GM23338 (cell line): ENCODE results near the gene PTPN7. TPM values are rescaled to one million over a fixed set of nuclear protein-coding genes. Genes with fewer than 3 reads are reported as not detected.

Source experiments
- ATAC-seq: fragments of 200-7000 bp; cut with Tn5 transposase; 3 replicates; pipeline ENCODE4 v1.9.1; 2020
- DNase-seq: peaks from one replicate; pipeline ENCODE4 v3.0.0-alpha.2; 2015; ENCODE audit warnings: low spot score
- H2AFZ ChIP-seq: fragments of 200-600 bp; sonication (generic); 2 replicates; pipeline ENCODE4 v1.8.0; 2016; ENCODE audit warnings: antibody characterized with exemption, mild to moderate bottlenecking, moderate library complexity
- H3F3A ChIP-seq: fragments of 200-600 bp; sonication (generic); replicated peaks from 2 replicates; pipeline ENCODE4 v1.8.0; 2017; ENCODE audit warnings: antibody characterized with exemption, mixed run types, low read depth
- H3K27ac ChIP-seq: fragments of 200-600 bp; sonication (generic); 2 replicates; pipeline ENCODE4 v1.6.1; 2016; ENCODE audit warnings: low read depth
- H3K27me3 ChIP-seq: fragments of 200-600 bp; sonication (generic); 2 replicates; pipeline ENCODE4 v1.8.0; 2016; ENCODE audit warnings: mild to moderate bottlenecking, mixed run types, moderate library complexity; ENCODE audit not compliant: insufficient read depth
- H3K36me3 ChIP-seq: fragments of 200-600 bp; sonication (generic); 2 replicates; pipeline ENCODE4 v1.8.0; 2016; ENCODE audit warnings: mild to moderate bottlenecking; ENCODE audit not compliant: insufficient read depth
- H3K4me1 ChIP-seq: fragments of 200-600 bp; sonication (generic); 2 replicates; pipeline ENCODE4 v1.8.0; 2016; ENCODE audit warnings: mild to moderate bottlenecking, moderate library complexity; ENCODE audit not compliant: insufficient read depth
- H3K4me2 ChIP-seq: fragments of 200-600 bp; sonication (generic); 2 replicates; pipeline ENCODE4 v1.7.1; 2017; ENCODE audit warnings: mixed run types
- H3K4me3 ChIP-seq: fragments of 200-600 bp; sonication (generic); 2 replicates; pipeline ENCODE4 v1.6.1; 2016; ENCODE audit warnings: mixed run types
- H3K79me2 ChIP-seq: fragments of 200-600 bp; sonication (generic); replicated peaks from 2 replicates; pipeline ENCODE4 v1.8.0; 2017; ENCODE audit warnings: mild to moderate bottlenecking; ENCODE audit not compliant: insufficient read depth
- H3K9me2 ChIP-seq: fragments of 200-600 bp; sonication (generic); 2 replicates; pipeline ENCODE4 v1.8.0; 2017; ENCODE audit not compliant: insufficient read depth
- H4K20me1 ChIP-seq: fragments of 200-600 bp; sonication (generic); replicated peaks from 2 replicates; pipeline ENCODE4 v1.8.0; 2017; ENCODE audit warnings: mild to moderate bottlenecking; ENCODE audit not compliant: insufficient read depth
- H3K27ac Mint-ChIP-seq: 2 replicates; pipeline ENCODE4 v1.8.0; 2020; ENCODE audit warnings: inconsistent platforms, mild to moderate bottlenecking, moderate library complexity, mixed read lengths
- H3K27me3 Mint-ChIP-seq: 3 replicates; pipeline ENCODE4 v1.8.0; 2022; ENCODE audit warnings: low read depth, mild to moderate bottlenecking, moderate library complexity, mixed read lengths, inconsistent platforms; ENCODE audit not compliant: insufficient read depth, poor library complexity
- H3K36me3 Mint-ChIP-seq: 3 replicates; pipeline ENCODE4 v1.8.0; 2021; ENCODE audit warnings: low read depth, mild to moderate bottlenecking, inconsistent platforms, moderate library complexity, mixed read lengths
- H3K4me1 Mint-ChIP-seq: 3 replicates; pipeline ENCODE4 v1.8.0; 2020; ENCODE audit warnings: mild to moderate bottlenecking, inconsistent platforms, mixed read lengths
- H3K4me3 Mint-ChIP-seq: 3 replicates; pipeline ENCODE4 v1.8.0; 2021; ENCODE audit warnings: moderate library complexity, mild to moderate bottlenecking, inconsistent platforms, mixed read lengths
- H3K9me3 Mint-ChIP-seq: 3 replicates; pipeline ENCODE4 v1.8.0; 2020; ENCODE audit warnings: moderate library complexity, mild to moderate bottlenecking, inconsistent platforms, mixed read lengths
- ETS1 ChIP-seq: IDR thresholded peaks from 2 replicates; pipeline ENCODE4 v1.6.1; 2016; ENCODE audit warnings: antibody characterized with exemption
- EZH2 ChIP-seq: fragments of 200-600 bp; sonication (generic); IDR thresholded peaks from one replicate; pipeline ENCODE4 v1.8.0; 2017; ENCODE audit warnings: antibody characterized with exemption, mild to moderate bottlenecking, low read depth; ENCODE audit not compliant: unreplicated experiment
- JUNB ChIP-seq: IDR thresholded peaks from one replicate; pipeline ENCODE4 v1.6.1; 2016; ENCODE audit warnings: antibody characterized with exemption; ENCODE audit not compliant: unreplicated experiment
- POLR2AphosphoS5 ChIP-seq: IDR thresholded peaks from 2 replicates; pipeline ENCODE4 v1.6.1; 2016; ENCODE audit warnings: antibody characterized with exemption, low read depth
- REST ChIP-seq: IDR thresholded peaks from one replicate; pipeline ENCODE4 v1.6.1; 2018; ENCODE audit warnings: antibody characterized with exemption; ENCODE audit not compliant: unreplicated experiment
- STAT1 ChIP-seq: IDR thresholded peaks from one replicate; pipeline ENCODE4 v1.6.1; 2016; ENCODE audit warnings: antibody characterized with exemption; ENCODE audit not compliant: unreplicated experiment
- ZNF114 ChIP-seq: fragments of 250-450 bp; sonication (Bioruptor Pico); IDR thresholded peaks from 2 replicates; pipeline ENCODE4 v1.5.0; 2020; ENCODE audit warnings: mild to moderate bottlenecking, moderate library complexity
- ZNF331 ChIP-seq: fragments of 250-450 bp; sonication (Bioruptor Pico); IDR thresholded peaks from 2 replicates; pipeline ENCODE4 v1.5.0; 2020; ENCODE audit warnings: low read depth, mild to moderate bottlenecking, moderate library complexity
- polyA plus RNA-seq: library from polyadenylated mRNA; unstranded; fragments of >200 nt; fragmentation: Nextera tagmentation; extraction: Ambion mirVana; gene quantifications from 2 replicates; pipeline ENCODE4 v1.2.1, GENCODE V29; 2016
- total RNA-seq: library from RNA; depleted of rRNA; stranded (reverse); fragments of >200 nt; shearing (Covaris generic); gene quantifications from 2 replicates; pipeline ENCODE4 v1.2.3, GENCODE V29; 2014
- TF ChIP-seq, protein P1 (sequence below), 2 experiments: fragments of 200-600 bp in 1 of 2; sonication (generic) in 1 of 2; conservative IDR thresholded peaks; 2 replicates each; pipeline versions ENCODE4 v1.5.1 to v1.6.1; 2016 to 2017; ENCODE audit warnings: antibody characterized with exemption in 2 of 2, low read depth in 2 of 2, mild to moderate bottlenecking in 2 of 2, moderate library complexity in 1 of 2

PTPN7 gene
- total and polyA plus RNA-seq, 2 experiments from 2014 or later = not detected

GRCh38 chr1:202205523-202206190, 45.3 kb upstream of the PTPN7 start:
- no peak overlapping the region for H3K4me2 ChIP-seq
- H3K36me3 ChIP-seq = no peaks in the 10 kb centered on the region
- no peaks in the 10 kb centered on the region for H3K9me2 ChIP-seq
- no peaks in the 10 kb centered on the region for H3K36me3 Mint-ChIP-seq
- no peak overlapping the region for H3K4me3 ChIP-seq
- DNase-seq (peak; percentile 74), ATAC-seq (no peak; the same call in 2 of the 3 replicates)
- no peak overlapping the region for H3K27ac Mint-ChIP-seq
- H3K27me3 ChIP-seq = no peaks in the 10 kb centered on the region
- no peak overlapping the region for H3K27ac ChIP-seq
- no peaks in the 10 kb centered on the region for H3K4me1 ChIP-seq
- no peaks in the 10 kb centered on the region for H3F3A ChIP-seq
- H3K4me1 Mint-ChIP-seq = peaks cover 3% of the 10 kb centered on the region; the same call in 1 of the 3 replicates
- H3K27me3 Mint-ChIP-seq = peaks cover 10% of the 10 kb centered on the region
- H2AFZ ChIP-seq = peak overlapping the region; percentile 90
- H4K20me1 ChIP-seq = no peaks in the 10 kb centered on the region
- no peaks in the 10 kb centered on the region for H3K79me2 ChIP-seq
- no peak overlapping the region for H3K4me3 Mint-ChIP-seq
- TF ChIP-seq ZNF114 (CRISPR knock-in tag) = no peak
- no peak for TF ChIP-seq ETS1
- TF ChIP-seq EZH2 = no peak
- no peak for TF ChIP-seq JUNB
- TF ChIP-seq, protein P1, sequence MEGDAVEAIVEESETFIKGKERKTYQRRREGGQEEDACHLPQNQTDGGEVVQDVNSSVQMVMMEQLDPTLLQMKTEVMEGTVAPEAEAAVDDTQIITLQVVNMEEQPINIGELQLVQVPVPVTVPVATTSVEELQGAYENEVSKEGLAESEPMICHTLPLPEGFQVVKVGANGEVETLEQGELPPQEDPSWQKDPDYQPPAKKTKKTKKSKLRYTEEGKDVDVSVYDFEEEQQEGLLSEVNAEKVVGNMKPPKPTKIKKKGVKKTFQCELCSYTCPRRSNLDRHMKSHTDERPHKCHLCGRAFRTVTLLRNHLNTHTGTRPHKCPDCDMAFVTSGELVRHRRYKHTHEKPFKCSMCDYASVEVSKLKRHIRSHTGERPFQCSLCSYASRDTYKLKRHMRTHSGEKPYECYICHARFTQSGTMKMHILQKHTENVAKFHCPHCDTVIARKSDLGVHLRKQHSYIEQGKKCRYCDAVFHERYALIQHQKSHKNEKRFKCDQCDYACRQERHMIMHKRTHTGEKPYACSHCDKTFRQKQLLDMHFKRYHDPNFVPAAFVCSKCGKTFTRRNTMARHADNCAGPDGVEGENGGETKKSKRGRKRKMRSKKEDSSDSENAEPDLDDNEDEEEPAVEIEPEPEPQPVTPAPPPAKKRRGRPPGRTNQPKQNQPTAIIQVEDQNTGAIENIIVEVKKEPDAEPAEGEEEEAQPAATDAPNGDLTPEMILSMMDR (conservative IDR thresholded peaks at IDR 0.05; ENCODE audit: low read depth in 2 of 2) = peak; percentile 82 to 83
- no peaks in the 10 kb centered on the region for H3K9me3 Mint-ChIP-seq

- Mint-ChIP-seq H3K4me1 (peaks cover 6% of the 10 kb centered on the region; the same call in 2 of the 3 replicates), H3K27me3 (peaks cover 9% of the 10 kb centered on the region), H3K27ac (no peak overlapping the region), H3K4me3 (no peak overlapping the region), H3K36me3 (no peaks in the 10 kb centered on the region), H3K9me3 (no peaks in the 10 kb centered on the region)
- DNase-seq = peak; percentile 40
- Histone ChIP-seq H3K4me2 (no peak overlapping the region), H3K27me3 (no peaks in the 10 kb centered on the region), H3K9me2 (no peaks in the 10 kb centered on the region), H3K4me3 (no peak overlapping the region), H3K36me3 (no peaks in the 10 kb centered on the region), H2AFZ (no peak overlapping the region), H3K79me2 (no peaks in the 10 kb centered on the region), H3K27ac (no peak overlapping the region), H4K20me1 (no peaks in the 10 kb centered on the region), H3K4me1 (peaks cover 4% of the 10 kb centered on the region; the same call in 1 of the 2 replicates), H3F3A (no peaks in the 10 kb centered on the region)
- TF ChIP-seq STAT1 (no peak), POLR2AphosphoS5 (no peak), EZH2 (no peak), ZNF114 (CRISPR knock-in tag) (no peak), ETS1 (no peak), ZNF331 (no peak), REST (no peak)
- TF ChIP-seq, protein P1 (conservative IDR thresholded peaks at IDR 0.05; ENCODE audit: low read depth in 2 of 2) = no peak
- no peak for ATAC-seq
Measured at GRCh38 chr1:202204065-202204464, 43.7 kb upstream of the PTPN7 start.
